Activated CD4-positive, alpha-beta T cell treated with anti-CD3 and anti-CD28 coated beads, Interleukin-2, Interleukin-6, amounts not matched to agents 100 ng/mL and 50 ng/mL, durations not matched to agents 16 hours and 8 hours (primary cell): Measurements from ENCODE around the gene VMAC.
"Not testable (repeated sequence)": the region's sequence is repeated elsewhere in the genome, so short reads cannot be mapped to it uniquely, and the experiment has no call there.

ENCODE experiments used
- DNase-seq: peaks from one replicate; pipeline ENCODE4 v3.0.0-alpha.2; 2020

VMAC gene

GRCh38 chr19:5904352-5905113 lies at the start of gene VMAC:
Gene VMAC (plus strand): TSS chr19:5904872. CDS start chr19:5904891, 19 bp downstream.
- peak; percentile 100 for DNase-seq

- not testable (repeated sequence) for DNase-seq
Measured at GRCh38 chr19:5855151-5855550, 49.5 kb upstream of the VMAC start.

- no peak for DNase-seq
Measured at GRCh38 chr19:5857203-5858081, 47.2 kb upstream of the VMAC start.

GRCh38 chr19:5863030-5863665 lies 41.5 kb upstream of the VMAC start:
- no peak for DNase-seq

- DNase-seq = no peak
Measured at GRCh38 chr19:5864013-5864720, 40.5 kb upstream of the VMAC start.

GRCh38 chr19:5864725-5865486 lies 39.8 kb upstream of the VMAC start:
- DNase-seq = no peak

- no peak for DNase-seq
Measured at GRCh38 chr19:5865772-5866171, 38.9 kb upstream of the VMAC start.

GRCh38 chr19:5867201-5868136 lies 37.2 kb upstream of the VMAC start:
- DNase-seq = no peak

- no peak for DNase-seq
Measured at GRCh38 chr19:5870986-5871394, 33.7 kb upstream of the VMAC start.

GRCh38 chr19:5873617-5874199 lies 31.0 kb upstream of the VMAC start:
- DNase-seq = no peak

GRCh38 chr19:5874496-5874895 lies 30.2 kb upstream of the VMAC start:
- DNase-seq = not testable (repeated sequence)

- no peak for DNase-seq
Measured at GRCh38 chr19:5877427-5877826, 27.2 kb upstream of the VMAC start.

- no peak for DNase-seq
Measured at GRCh38 chr19:5877882-5878281, 26.8 kb upstream of the VMAC start.

- DNase-seq = no peak
Measured at GRCh38 chr19:5880196-5880595, 24.5 kb upstream of the VMAC start.

- DNase-seq = no peak
Measured at GRCh38 chr19:5880604-5881078, 24.0 kb upstream of the VMAC start.

GRCh38 chr19:5881543-5882299 lies 23.0 kb upstream of the VMAC start:
- DNase-seq = no peak

- DNase-seq = no peak
Measured at GRCh38 chr19:5882421-5882968, 22.2 kb upstream of the VMAC start.

GRCh38 chr19:5883157-5883873 lies 21.4 kb upstream of the VMAC start:
- DNase-seq = not testable (repeated sequence)
